DMS79 treated with DMSO at 0.1 percent for 48 hours (cell line): ENCODE measurements around the gene CASP2.
A peak's percentile ranks its signal among the peaks of the same experiment; 100 is the strongest.
"Not testable (repeated sequence)": the region's sequence is repeated elsewhere in the genome, so short reads cannot be mapped to it uniquely, and the experiment has no call there.

Source experiments
- DNase-seq: peaks from one replicate; lab custom pipeline; 2025; lab: John Stamatoyannopoulos, UW

CASP2 gene

GRCh38 chr7:143265017-143265693 lies 23.0 kb upstream of the CASP2 start:
- DNase-seq = no peak

- DNase-seq = no peak
These were observed 18.9 kb upstream of the CASP2 start for GRCh38 chr7:143269251-143269650.

- no peak for DNase-seq
These were observed 16.9 kb upstream of the CASP2 start for GRCh38 chr7:143271240-143271639.

- no peak for DNase-seq
These were observed 15.3 kb upstream of the CASP2 start for GRCh38 chr7:143272871-143273270.

GRCh38 chr7:143279186-143280098 lies 8.7 kb upstream of the CASP2 start:
- DNase-seq = peak; percentile 5

- DNase-seq = no peak
These were observed 8.0 kb upstream of the CASP2 start for GRCh38 chr7:143280160-143280559.

- DNase-seq = no peak
These were observed 7.6 kb upstream of the CASP2 start for GRCh38 chr7:143280566-143280965.

GRCh38 chr7:143281529-143281928 lies 6.6 kb upstream of the CASP2 start:
- DNase-seq = no peak

GRCh38 chr7:143282124-143282523 lies 6.0 kb upstream of the CASP2 start:
- DNase-seq = no peak

GRCh38 chr7:143283381-143283780 lies 4.8 kb upstream of the CASP2 start:
- no peak for DNase-seq

GRCh38 chr7:143284591-143285469 lies 3.3 kb upstream of the CASP2 start, which contains the start of gene TMEM139:
Gene TMEM139, plus strand, starts transcription at chr7:143284958. Its CDS starts 1,000 bp downstream, at chr7:143285958.
- no peak for DNase-seq

GRCh38 chr7:143285470-143285778 lies 2.7 kb upstream of the CASP2 start:
- DNase-seq = no peak

GRCh38 chr7:143285806-143286521 lies 2.2 kb upstream of the CASP2 start:
- DNase-seq = no peak

GRCh38 chr7:143286522-143286890 lies 1.6 kb upstream of the CASP2 start:
- no peak for DNase-seq

- DNase-seq = no peak
These were observed 714 bp upstream of the CASP2 start for GRCh38 chr7:143287339-143287934.

GRCh38 chr7:143288836-143289235 lies 685 bp downstream of the CASP2 start:
- DNase-seq = peak; percentile 35

- DNase-seq = peak; percentile 27
These were observed 1.3 kb downstream of the CASP2 start for GRCh38 chr7:143289421-143289820.

GRCh38 chr7:143289888-143290287 lies 1.7 kb downstream of the CASP2 start:
- DNase-seq = not testable (repeated sequence)

- DNase-seq = no peak
These were observed 2.1 kb downstream of the CASP2 start for GRCh38 chr7:143290293-143290692.

GRCh38 chr7:143292876-143293275 lies 4.7 kb downstream of the CASP2 start:
- DNase-seq = no peak

- DNase-seq = no peak
These were observed 7.7 kb downstream of the CASP2 start for GRCh38 chr7:143295870-143296269.
